IPS DF 19.7 (cell line): ENCODE measurements around the gene XG.

ENCODE experiments used
- DNase-seq: peaks from one replicate; pipeline ENCODE4 v3.0.0-alpha.2; 2013; ENCODE audit warnings: low read depth, low spot score

Gene XG

GRCh38 chrX:2819345-2820135 is 67.7 kb downstream of the XG start:
- no peak for DNase-seq

- no peak for DNase-seq
Observed at GRCh38 chrX:2820136-2820771, 68.4 kb downstream of the XG start.

GRCh38 chrX:2823795-2824386 is 72.1 kb downstream of the XG start:
- DNase-seq = no peak

GRCh38 chrX:2824886-2825285 is 73.0 kb downstream of the XG start:
- no peak for DNase-seq

GRCh38 chrX:2828344-2828958 is 76.6 kb downstream of the XG start, which contains the start of gene GYG2:
GYG2 (plus strand) TSS chrX:2828930; CDS start chrX:2830189, 1,259 bp downstream.
- no peak for DNase-seq

GRCh38 chrX:2828959-2829411 is 77.1 kb downstream of the XG start:
- no peak for DNase-seq

GRCh38 chrX:2829469-2830246 is 77.8 kb downstream of the XG start:
- no peak for DNase-seq

GRCh38 chrX:2831471-2832228 is 79.8 kb downstream of the XG start:
- DNase-seq = no peak

- no peak for DNase-seq
Observed at GRCh38 chrX:2837961-2838360, 86.1 kb downstream of the XG start.

- DNase-seq = no peak
Observed at GRCh38 chrX:2840961-2841360, 89.1 kb downstream of the XG start.

GRCh38 chrX:2841537-2841936 is 89.7 kb downstream of the XG start:
- no peak for DNase-seq

GRCh38 chrX:2846992-2847391 is 95.2 kb downstream of the XG start:
- no peak for DNase-seq

GRCh38 chrX:2848871-2849301 is 97.0 kb downstream of the XG start:
- DNase-seq = no peak

- DNase-seq = no peak
Observed at GRCh38 chrX:2854918-2855317, 103.1 kb downstream of the XG start.

GRCh38 chrX:2855761-2856160 is 103.9 kb downstream of the XG start:
- no peak for DNase-seq

GRCh38 chrX:2857566-2857965 is 105.7 kb downstream of the XG start:
- no peak for DNase-seq

GRCh38 chrX:2859197-2859797 is 107.5 kb downstream of the XG start:
- DNase-seq = no peak

GRCh38 chrX:2862404-2862803 is 110.6 kb downstream of the XG start:
- no peak for DNase-seq

- no peak for DNase-seq
Observed at GRCh38 chrX:2863646-2864045, 111.8 kb downstream of the XG start.
